GM23248 (cell line): Measurements from ENCODE around the gene INPP1. TPM values are rescaled to one million over a fixed set of nuclear protein-coding genes. Genes with fewer than 3 reads are reported as not detected.

Experiments
- DNase-seq: peaks from one replicate; pipeline ENCODE4 v3.0.0-alpha.2; 2015
- H2AFZ ChIP-seq: fragments of 200-600 bp; sonication (generic); 2 replicates; pipeline ENCODE4 v1.6.1; 2016; ENCODE audit warnings: antibody characterized with exemption
- H3F3A ChIP-seq: fragments of 200-600 bp; sonication (generic); 2 replicates; pipeline ENCODE4 v1.6.1; 2016; ENCODE audit warnings: mild to moderate bottlenecking, antibody characterized with exemption, mixed run types; ENCODE audit not compliant: insufficient read depth
- H3K27ac ChIP-seq: fragments of 200-600 bp; sonication (generic); 2 replicates; pipeline ENCODE4 v1.5.1; 2016; ENCODE audit warnings: mild to moderate bottlenecking
- H3K27me3 ChIP-seq: fragments of 200-600 bp; sonication (generic); replicated peaks from 2 replicates; pipeline ENCODE4 v1.6.1; 2016; ENCODE audit warnings: mild to moderate bottlenecking; ENCODE audit not compliant: insufficient read depth
- H3K36me3 ChIP-seq: fragments of 200-600 bp; sonication (generic); 2 replicates; pipeline ENCODE4 v1.6.1; 2016; ENCODE audit warnings: low read depth, mild to moderate bottlenecking
- H3K4me1 ChIP-seq: fragments of 200-600 bp; sonication (generic); 2 replicates; pipeline ENCODE4 v1.6.1; 2016; ENCODE audit warnings: mild to moderate bottlenecking; ENCODE audit not compliant: insufficient read depth
- H3K4me2 ChIP-seq: fragments of 200-600 bp; sonication (generic); one replicate; pipeline ENCODE4 v1.6.1; 2016; ENCODE audit warnings: mild to moderate bottlenecking; ENCODE audit not compliant: unreplicated experiment
- H3K4me3 ChIP-seq: fragments of 200-600 bp; sonication (generic); 2 replicates; pipeline ENCODE4 v1.5.1; 2016; ENCODE audit warnings: mild to moderate bottlenecking
- H3K79me2 ChIP-seq: fragments of 200-600 bp; sonication (generic); 2 replicates; pipeline ENCODE4 v1.6.1; 2016; ENCODE audit warnings: mild to moderate bottlenecking; ENCODE audit not compliant: insufficient read depth
- H3K9ac ChIP-seq: fragments of 200-600 bp; sonication (generic); 2 replicates; pipeline ENCODE4 v1.6.1; 2016; ENCODE audit warnings: mild to moderate bottlenecking
- H3K9me2 ChIP-seq: fragments of 200-600 bp; sonication (generic); 2 replicates; pipeline ENCODE4 v1.6.1; 2016; ENCODE audit warnings: mixed run types, mild to moderate bottlenecking, moderate library complexity; ENCODE audit not compliant: insufficient read depth
- H3K9me3 ChIP-seq: fragments of 200-600 bp; sonication (generic); one replicate; pipeline ENCODE4 v1.6.1; 2017; ENCODE audit warnings: low read depth
- H4K20me1 ChIP-seq: fragments of 200-600 bp; sonication (generic); 2 replicates; pipeline ENCODE4 v1.6.0; 2016; ENCODE audit not compliant: insufficient read depth
- EZH2 ChIP-seq: fragments of 200-600 bp; sonication (generic); IDR thresholded peaks from 2 replicates; pipeline ENCODE4 v1.6.1; 2018; ENCODE audit warnings: antibody characterized with exemption, mild to moderate bottlenecking; ENCODE audit not compliant: insufficient read depth, poor library complexity, severe bottlenecking
- EZH2phosphoT487 ChIP-seq: fragments of 200-600 bp; sonication (generic); IDR thresholded peaks from 2 replicates; pipeline ENCODE4 v1.6.1; 2018; ENCODE audit warnings: antibody characterized with exemption, moderate library complexity, mild to moderate bottlenecking, low read depth; ENCODE audit not compliant: insufficient read depth
- WGBS, 2 experiments: methylation state at CpG; one replicate each; pipeline ENCODE4 v1.1.6; 2015 to 2017; ENCODE audit warnings: low lambda C conversion rate in 2 of 2, low coverage in 1 of 2; ENCODE audit errors: missing lambda C conversion rate in 2 of 2; 5-methylcytosine and 5-hydroxymethylcytosine counted together
- in situ Hi-C: fragments of 300-500 bp; cut with MboI; formaldehyde crosslinking; loops from 2 replicates; pipeline ENCODE4 v1.15.0; 2020
- polyA plus RNA-seq: library from polyadenylated mRNA; unstranded; fragments of >200 nt; fragmentation: Nextera tagmentation; extraction: Ambion mirVana; gene quantifications from 2 replicates; pipeline ENCODE4 v1.2.1, GENCODE V29; 2016
- total RNA-seq: library from RNA; depleted of rRNA; stranded (reverse); fragments of >200 nt; shearing (Covaris generic); gene quantifications from 2 replicates; pipeline ENCODE4 v1.2.3, GENCODE V29; 2014

The INPP1 gene
- total and polyA plus RNA-seq, 2 experiments from 2014 or later, result 7.1 to 28.7 TPM

DNA sequence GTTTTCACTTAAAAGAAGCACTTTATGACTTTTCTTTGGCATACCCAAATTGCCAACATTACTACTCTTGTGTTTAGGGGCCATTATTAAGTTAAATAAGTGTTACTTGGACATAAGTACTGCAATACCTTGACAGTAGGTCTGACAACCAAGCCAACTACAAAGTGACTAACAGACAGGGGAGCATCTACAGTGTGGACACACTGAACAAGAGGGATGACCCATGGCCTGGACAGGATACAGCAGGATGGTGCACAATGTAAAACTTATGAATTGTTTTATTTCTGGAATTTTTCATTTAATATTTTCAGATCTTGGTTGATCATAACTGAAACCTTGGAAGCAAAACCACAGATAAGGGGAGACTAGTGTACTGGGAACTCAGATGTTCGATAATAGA, 4.0 kb upstream of the INPP1 start:
- Histone ChIP-seq H3K9me2 (no peaks in the 10 kb centered on the region), H4K20me1 (no peaks in the 10 kb centered on the region), H2AFZ (no peak overlapping the region), H3K4me2 (no peak overlapping the region), H3K9me3 (no peaks in the 10 kb centered on the region), H3K4me3 (no peak overlapping the region), H3K4me1 (peaks cover 1% of the 10 kb centered on the region), H3K27ac (no peak overlapping the region), H3F3A (peaks cover 7% of the 10 kb centered on the region), H3K79me2 (peaks cover 2% of the 10 kb centered on the region; the same call in 1 of the 2 replicates), H3K36me3 (no peaks in the 10 kb centered on the region), H3K27me3 (no peaks in the 10 kb centered on the region), H3K9ac (no peak overlapping the region)
- DNase-seq, result no peak
- 93 to 98% methylated on average over 1 of the region's 1 CpG for WGBS, 2 experiments
- in situ Hi-C loops, result no loop called here
- TF ChIP-seq EZH2phosphoT487, result no peak
- TF ChIP-seq EZH2, result no peak

DNA sequence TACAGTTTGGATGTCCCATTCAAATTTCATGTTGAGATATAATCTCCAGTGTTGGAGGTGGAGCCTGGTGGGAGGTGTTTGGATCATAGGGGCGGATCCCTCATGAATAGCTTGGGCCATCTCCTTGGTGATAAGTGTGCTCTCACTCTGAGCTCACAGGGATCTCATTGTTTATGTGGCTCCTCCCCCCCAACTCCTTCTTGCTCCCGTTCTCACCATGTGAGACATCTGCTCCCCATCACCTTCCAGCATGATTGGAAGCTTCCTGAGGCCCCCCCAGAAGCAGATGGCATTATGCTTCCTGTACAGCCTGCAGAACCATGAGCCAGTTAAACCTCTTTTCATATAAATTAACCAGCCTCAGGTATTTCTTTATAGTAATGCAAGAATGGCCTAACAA, 3.0 kb upstream of the INPP1 start:
- peaks cover 11% of the 10 kb centered on the region for H3K4me1 ChIP-seq
- peaks cover 7% of the 10 kb centered on the region for H3F3A ChIP-seq
- no peaks in the 10 kb centered on the region for H3K27me3 ChIP-seq
- no peak for TF ChIP-seq EZH2
- no peak for TF ChIP-seq EZH2phosphoT487
- H4K20me1 ChIP-seq, result no peaks in the 10 kb centered on the region
- no peaks in the 10 kb centered on the region for H3K9me3 ChIP-seq
- no peak overlapping the region for H2AFZ ChIP-seq
- no peak overlapping the region for H3K4me2 ChIP-seq
- H3K4me3 ChIP-seq, result no peak overlapping the region
- H3K27ac ChIP-seq, result no peak overlapping the region
- in situ Hi-C loops, result no loop called here
- no peaks in the 10 kb centered on the region for H3K9me2 ChIP-seq
- peak; percentile 58 for DNase-seq
- 35% methylated on average over 2 of the region's 2 CpGs for WGBS, 2 experiments
- no peaks in the 10 kb centered on the region for H3K36me3 ChIP-seq
- no peak overlapping the region for H3K9ac ChIP-seq
- H3K79me2 ChIP-seq, result peaks cover 12% of the 10 kb centered on the region

DNA sequence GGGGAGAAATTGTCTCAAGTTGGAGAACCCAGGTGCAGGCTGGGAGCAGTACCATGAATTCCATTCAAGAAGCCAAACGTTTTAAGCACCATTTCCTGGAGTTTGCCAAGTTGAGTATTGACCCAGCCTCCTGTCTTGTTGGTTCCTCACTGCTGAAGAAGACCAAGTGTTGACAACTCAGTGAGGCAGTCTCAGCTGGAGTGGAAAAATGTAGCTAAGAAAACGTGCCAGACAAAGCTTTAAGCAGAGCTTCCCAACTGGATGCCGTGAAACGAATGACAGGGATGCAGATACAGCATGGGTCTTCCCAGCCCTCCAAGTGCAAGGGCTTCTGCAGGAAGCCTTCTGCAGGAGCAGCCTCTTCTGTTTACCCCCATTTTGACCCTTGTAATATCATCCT, 778 bp upstream of the INPP1 start:
- no peak overlapping the region for H3K27ac ChIP-seq
- TF ChIP-seq EZH2, result no peak
- no peak for TF ChIP-seq EZH2phosphoT487
- in situ Hi-C loops, result no loop called here
- H3K4me1 ChIP-seq, result peaks cover 14% of the 10 kb centered on the region
- no peaks in the 10 kb centered on the region for H4K20me1 ChIP-seq
- WGBS, 2 experiments, result 30 to 31% methylated on average over 4 of the region's 4 CpGs
- no peak overlapping the region for H3K4me2 ChIP-seq
- no peaks in the 10 kb centered on the region for H3K36me3 ChIP-seq
- no peak overlapping the region for H3K9ac ChIP-seq
- H3K9me2 ChIP-seq, result no peaks in the 10 kb centered on the region
- H3K4me3 ChIP-seq, result no peak overlapping the region
- peaks cover 34% of the 10 kb centered on the region for H3K79me2 ChIP-seq
- H3K9me3 ChIP-seq, result no peaks in the 10 kb centered on the region
- peaks cover 7% of the 10 kb centered on the region for H3F3A ChIP-seq
- no peak overlapping the region for H2AFZ ChIP-seq
- H3K27me3 ChIP-seq, result no peaks in the 10 kb centered on the region
- DNase-seq, result peak; percentile 32

DNA sequence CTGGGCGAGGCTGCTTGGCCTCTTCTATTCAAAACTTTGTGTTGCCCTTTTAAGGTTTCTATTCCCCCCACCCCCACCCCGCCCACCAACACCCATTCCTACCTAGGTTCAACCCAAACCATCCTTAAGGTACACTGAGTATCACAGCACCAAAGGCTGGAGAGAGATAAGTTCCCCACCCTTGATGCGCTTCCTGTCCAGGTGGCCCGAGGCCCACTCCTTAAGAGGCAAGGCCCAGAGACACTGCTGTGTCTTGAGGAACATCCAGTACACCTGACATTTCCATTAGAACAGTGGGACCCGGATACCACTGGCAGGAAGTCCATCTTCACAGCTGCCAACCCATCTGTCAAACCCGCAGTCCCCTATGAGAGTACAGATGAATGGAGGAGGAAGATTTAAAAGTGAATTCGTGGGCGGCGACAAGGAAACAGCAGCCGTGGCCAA, 277 bp upstream of the INPP1 start:
- H4K20me1 ChIP-seq, result no peaks in the 10 kb centered on the region
- peaks cover 14% of the 10 kb centered on the region for H3K4me1 ChIP-seq
- H3K9me2 ChIP-seq, result no peaks in the 10 kb centered on the region
- H3K27ac ChIP-seq, result peak overlapping the region; percentile 55
- H2AFZ ChIP-seq, result peak overlapping the region; percentile 86
- no peak for TF ChIP-seq EZH2
- TF ChIP-seq EZH2phosphoT487, result no peak
- peaks cover 39% of the 10 kb centered on the region for H3K79me2 ChIP-seq
- DNase-seq, result no peak
- in situ Hi-C loops, result no loop called here
- peaks cover 7% of the 10 kb centered on the region for H3F3A ChIP-seq
- WGBS, 2 experiments, result 35 to 36% methylated on average over 10 of the region's 10 CpGs
- peak overlapping the region; percentile 84 for H3K9ac ChIP-seq
- H3K36me3 ChIP-seq, result no peaks in the 10 kb centered on the region
- H3K9me3 ChIP-seq, result no peaks in the 10 kb centered on the region
- peak overlapping the region; percentile 96 for H3K4me2 ChIP-seq
- no peaks in the 10 kb centered on the region for H3K27me3 ChIP-seq
- H3K4me3 ChIP-seq, result peak overlapping the region; percentile 74

DNA sequence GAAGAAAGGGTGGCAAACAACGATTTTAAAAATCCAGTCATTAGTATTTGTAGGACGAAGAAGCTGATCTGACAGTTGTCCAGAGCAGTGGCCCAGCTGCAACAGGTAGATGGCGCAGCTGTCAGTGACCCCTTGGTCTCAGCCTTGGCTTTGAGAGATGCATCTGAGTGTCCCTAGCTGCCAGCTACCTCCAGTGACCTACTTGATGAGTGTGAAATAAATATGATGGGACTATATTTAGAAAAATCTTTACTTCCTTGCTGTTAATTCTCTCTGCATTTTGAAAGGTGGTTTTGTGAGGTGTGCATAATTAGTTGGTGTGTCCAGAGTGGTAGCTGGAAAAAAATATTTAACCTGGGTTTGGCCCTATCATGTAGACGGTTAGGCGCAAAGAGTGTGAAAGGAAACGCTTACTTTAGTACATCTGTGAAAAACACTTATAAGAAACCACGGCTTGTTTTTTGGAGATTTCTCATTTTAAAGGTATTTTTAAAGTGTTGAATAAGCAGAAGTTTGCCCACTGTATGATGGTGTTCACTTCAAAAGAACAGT, 963 bp downstream of the INPP1 start:
- H3K9me3 ChIP-seq, result no peaks in the 10 kb centered on the region
- H3K4me2 ChIP-seq, result peak overlapping the region; percentile 96
- peaks cover 7% of the 10 kb centered on the region for H3F3A ChIP-seq
- H3K79me2 ChIP-seq, result peaks cover 52% of the 10 kb centered on the region
- TF ChIP-seq EZH2 (no peak), EZH2phosphoT487 (no peak)
- DNase-seq, result no peak
- 38 to 41% methylated on average over 7 of the region's 7 CpGs for WGBS, 2 experiments
- H2AFZ ChIP-seq, result peak overlapping the region; percentile 86
- in situ Hi-C loops, result no loop called here
- no peaks in the 10 kb centered on the region for H3K36me3 ChIP-seq
- no peaks in the 10 kb centered on the region for H3K9me2 ChIP-seq
- H3K4me3 ChIP-seq, result peak overlapping the region; percentile 74
- H4K20me1 ChIP-seq, result no peaks in the 10 kb centered on the region
- peak overlapping the region; percentile 84 for H3K9ac ChIP-seq
- H3K4me1 ChIP-seq, result peaks cover 14% of the 10 kb centered on the region
- H3K27me3 ChIP-seq, result no peaks in the 10 kb centered on the region
- H3K27ac ChIP-seq, result peak overlapping the region; percentile 55
